GM19324 (cell line): ENCODE data around the gene BANP.

Experiments
- ATAC-seq: cut with Tn5 transposase; IDR thresholded peaks from one replicate; pipeline ENCODE4 v1.9.1; 2021; ENCODE audit warnings: mild to moderate bottlenecking, moderate library complexity; ENCODE audit not compliant: unreplicated experiment, low FRiP score

BANP gene

DNA sequence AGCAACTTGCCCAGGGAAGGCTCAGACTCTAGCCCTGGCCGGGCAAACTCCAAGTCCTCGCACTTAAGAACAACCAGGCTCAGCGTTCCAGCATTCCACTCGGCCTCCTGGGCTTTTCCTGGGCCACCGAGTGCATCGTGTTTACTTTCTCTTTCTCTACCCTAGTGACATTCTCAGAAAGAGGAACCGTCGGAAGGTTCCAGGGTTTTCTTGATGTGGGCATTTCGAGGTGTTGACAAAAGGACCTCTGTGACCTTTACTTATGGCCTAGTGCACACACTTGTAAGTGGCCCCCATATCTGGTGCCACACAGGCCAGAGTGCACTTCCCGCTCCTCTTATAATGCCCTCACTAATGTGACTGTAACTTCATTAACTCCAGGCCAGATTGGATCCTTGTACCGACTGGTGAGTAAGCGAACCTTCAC is 3.1 kb upstream of the BANP start:
- ATAC-seq: no peak

DNA sequence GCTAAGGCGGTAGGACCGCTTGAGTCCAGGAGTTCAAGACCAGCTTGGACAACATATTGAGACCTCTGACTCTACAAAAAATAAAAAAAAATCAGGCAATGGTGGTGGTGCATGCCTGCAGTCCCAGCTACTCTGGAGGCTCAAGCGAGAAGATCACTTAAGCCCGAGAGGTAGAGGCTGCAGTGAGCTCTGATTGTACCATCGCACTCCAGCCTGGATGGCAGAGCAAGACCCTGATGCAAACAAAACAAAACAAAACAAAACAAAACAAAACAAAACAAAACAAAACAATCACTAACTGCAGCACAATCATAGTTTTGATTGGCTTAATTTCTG is 2.5 kb upstream of the BANP start:
- no peak for ATAC-seq

DNA sequence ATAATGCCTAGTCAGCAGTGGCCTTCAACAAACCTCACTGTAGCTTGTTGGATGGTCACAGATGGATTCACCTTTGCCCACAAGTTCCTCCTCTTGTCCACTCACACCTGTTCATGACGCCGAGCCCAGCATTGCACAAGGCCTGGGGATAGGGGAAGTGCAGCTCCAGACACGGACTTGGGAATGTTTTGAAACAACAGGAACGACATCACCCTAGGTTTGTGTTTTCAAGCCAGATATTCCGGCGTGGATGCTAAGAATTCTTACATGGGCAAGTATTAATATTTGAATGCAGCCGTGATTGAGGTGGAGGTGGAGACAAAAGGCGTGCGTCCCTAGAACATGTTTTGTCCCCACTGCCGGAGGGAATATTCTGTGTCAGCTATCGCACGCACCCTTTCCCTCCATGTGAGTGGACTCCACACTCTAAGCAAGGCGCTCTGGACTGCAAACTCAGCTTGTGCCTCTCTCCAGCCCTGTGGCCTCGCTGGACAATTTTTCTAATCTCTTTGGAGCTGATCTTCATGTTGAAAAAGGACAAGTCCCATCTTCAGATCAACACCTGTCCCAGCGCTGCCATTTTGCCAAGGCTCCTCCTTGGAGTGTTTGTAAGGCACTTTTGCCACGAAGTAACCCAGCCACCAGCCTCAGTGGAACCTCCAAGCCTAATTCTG is 2.0 kb upstream of the BANP start:
- ATAC-seq: no peak

- peak; percentile 1 for ATAC-seq
Observed at GRCh38 chr16:87951552-87952538, 611 bp downstream of the BANP start.

- ATAC-seq: no peak
Observed at GRCh38 chr16:87952751-87953150, 1.5 kb downstream of the BANP start.

- no peak for ATAC-seq
Observed at GRCh38 chr16:87953308-87954215, 2.3 kb downstream of the BANP start.

- no peak for ATAC-seq
Observed at GRCh38 chr16:87954361-87954760, 3.1 kb downstream of the BANP start.

DNA sequence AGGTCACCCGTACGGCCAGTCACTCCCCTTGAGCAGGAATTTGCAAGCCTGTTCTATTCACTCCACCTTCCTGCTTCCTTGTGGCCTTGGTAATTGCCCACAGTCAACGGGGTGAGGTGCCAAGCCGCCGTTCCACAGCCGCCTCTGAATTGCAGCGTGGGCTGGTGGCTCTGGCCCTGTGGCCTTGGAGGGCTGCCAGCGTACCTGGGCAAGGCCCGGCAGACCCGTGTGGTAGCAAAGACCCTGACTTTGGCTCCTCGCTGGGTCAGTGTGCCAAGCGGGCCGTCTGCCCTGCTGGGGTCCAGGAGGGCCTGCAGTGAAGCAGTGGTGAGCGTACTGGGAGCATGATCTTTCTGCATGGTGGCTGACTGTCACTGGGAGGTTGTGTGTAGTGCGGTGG is 3.6 kb downstream of the BANP start:
- no peak for ATAC-seq

DNA sequence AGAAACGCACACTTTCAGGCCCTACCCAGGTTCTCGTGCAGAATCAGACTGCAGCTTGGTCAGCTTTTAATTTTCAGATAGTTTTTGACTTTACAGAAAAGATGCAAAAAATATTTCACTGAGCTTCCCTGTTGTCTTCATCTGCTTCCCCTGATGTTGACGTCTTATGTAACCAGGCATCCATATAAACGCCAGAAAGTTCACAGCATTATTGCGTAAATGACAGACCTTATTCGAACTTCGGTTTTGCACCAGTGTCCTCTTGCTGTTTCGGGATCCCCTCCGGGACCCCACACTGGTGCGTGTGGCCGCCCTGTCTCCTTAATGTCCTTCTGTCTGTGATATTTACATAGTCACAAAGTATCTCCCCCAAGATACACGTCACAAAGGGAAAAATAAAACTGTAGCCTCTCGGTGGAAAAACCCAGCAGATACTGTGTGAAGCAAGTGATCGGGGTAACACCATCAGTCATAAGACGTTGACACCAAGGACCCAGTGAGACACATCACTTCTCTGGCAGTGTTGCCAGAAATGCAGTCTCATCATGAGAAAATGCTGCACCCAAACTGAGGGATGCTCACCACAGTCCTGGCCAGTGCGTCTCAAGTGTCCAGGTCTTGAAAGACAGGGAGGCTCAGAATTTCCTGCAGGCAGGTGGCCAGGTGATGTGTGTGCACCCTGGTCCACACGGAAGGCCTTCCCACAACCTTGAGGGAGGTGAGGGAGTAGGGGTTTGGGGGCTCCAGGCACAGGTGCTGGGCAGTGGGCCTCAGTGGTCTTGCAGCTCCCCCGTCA is 4.3 kb downstream of the BANP start:
- ATAC-seq: no peak

DNA sequence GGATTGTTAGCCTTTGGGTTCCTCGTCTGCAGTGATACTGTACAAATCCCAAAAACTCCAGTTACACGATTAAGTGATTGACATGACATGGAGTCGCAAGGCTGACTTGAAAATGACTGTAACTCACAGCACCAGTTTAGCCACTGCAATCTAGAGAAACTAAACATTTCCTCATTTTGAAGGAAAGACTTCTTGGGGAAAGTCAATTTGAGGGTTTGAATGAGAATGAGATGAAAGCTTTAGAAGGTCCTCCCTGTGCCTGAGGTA is 4.8 kb downstream of the BANP start:
- ATAC-seq: no peak

DNA sequence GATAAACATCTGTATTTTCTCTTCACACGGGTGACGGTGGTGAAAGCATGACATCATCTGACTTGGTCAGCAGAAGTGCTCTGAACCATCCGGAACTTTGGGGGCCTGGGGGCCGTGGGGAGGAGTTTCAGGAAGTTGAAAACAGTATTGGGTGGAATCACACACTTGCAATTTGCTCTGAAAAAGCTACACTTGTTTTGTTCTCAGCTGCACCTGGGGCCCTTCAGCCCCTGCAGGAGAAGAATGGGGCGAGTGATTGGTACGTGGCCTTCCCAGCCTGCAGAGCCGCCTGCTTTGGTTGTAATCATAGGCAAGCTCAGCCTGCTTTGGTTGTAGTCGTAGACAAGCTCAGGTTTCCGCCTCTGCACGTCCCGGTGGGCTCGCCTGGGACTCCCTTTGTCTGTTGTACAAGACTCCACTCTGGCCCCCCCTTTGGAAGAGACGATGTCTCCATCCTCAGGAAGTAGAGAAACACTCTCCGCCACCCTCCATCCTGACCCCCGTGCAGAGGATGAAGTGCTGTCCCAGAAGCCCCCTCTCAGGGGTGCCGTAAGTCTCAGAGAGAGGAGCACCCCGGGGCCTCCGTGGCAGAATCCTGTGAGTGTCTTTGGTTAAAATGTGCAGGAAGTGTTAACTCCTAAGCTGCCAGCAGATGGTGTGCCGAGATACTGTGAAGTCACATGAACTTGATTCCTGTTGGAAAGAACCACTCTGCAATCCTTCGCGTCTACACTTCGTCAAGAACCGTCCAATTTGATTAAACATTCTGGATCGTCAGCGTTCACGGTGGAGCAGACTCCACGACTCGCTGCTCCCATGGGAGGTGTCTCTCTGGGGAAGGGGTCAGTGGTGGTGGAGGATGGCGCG is 5.4 kb downstream of the BANP start:
- no peak for ATAC-seq

DNA sequence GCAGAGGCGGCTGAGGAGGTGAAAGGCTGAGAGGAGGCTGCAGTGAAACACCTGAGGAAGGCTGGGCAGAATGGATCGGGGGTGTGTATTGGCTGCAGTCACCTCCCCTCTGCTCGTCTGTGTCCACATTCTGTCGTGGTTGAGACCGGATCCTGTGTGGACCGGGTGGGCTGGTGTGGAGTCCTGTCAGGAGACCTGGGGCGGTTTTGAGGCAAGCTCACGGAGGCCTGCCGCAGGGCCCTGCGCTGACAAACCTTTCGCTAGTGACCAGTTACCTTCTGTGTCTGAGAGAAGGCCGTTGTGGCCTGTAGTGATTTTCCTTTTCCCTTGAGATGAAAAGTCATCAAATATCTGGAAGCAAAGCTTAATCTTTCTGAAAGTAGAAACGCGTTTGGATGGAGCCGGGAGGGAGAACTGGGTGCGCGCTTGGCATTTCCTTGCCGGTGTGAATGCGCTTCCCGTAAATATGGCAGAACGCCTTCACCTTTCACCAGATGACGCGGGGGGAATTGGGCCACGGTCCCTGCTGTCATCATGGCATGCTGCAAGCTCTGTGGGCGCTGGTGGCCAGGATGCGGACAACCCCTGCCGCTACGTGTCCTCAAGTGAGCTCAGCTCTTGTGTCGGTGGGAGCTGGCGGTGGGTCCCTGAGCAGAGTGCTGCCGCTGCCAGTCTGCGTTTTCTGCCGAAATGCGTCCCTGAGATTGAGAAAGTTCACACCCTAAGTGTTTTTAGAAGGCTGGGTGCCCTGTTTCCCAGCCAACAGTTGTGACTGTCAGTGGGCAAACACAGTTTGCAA is 6.3 kb downstream of the BANP start:
- no peak for ATAC-seq

DNA sequence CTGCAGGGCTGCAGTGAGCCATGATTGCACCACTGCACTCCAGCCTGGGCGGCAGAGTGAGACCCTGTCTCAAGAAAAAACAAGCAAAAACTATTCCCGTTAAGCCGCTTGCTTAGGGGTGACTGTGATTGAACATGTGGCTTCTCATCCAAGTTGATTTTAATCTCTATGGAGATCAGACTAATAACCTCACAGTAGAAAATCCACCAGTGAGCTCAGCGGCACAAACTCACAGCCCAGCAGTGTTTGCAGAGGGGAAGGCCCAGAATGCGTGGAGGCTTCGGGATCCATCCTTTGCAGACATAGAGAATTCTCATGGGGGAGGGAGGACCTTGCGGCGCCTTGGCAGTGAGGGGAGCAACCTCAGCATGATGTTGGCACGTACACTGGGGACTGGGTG is 7.4 kb downstream of the BANP start:
- ATAC-seq: no peak

GRCh38 chr16:87959391-87959990 is 8.3 kb downstream of the BANP start:
- ATAC-seq: no peak

- ATAC-seq: no peak
Observed at GRCh38 chr16:87960296-87960695, 9.1 kb downstream of the BANP start.

DNA sequence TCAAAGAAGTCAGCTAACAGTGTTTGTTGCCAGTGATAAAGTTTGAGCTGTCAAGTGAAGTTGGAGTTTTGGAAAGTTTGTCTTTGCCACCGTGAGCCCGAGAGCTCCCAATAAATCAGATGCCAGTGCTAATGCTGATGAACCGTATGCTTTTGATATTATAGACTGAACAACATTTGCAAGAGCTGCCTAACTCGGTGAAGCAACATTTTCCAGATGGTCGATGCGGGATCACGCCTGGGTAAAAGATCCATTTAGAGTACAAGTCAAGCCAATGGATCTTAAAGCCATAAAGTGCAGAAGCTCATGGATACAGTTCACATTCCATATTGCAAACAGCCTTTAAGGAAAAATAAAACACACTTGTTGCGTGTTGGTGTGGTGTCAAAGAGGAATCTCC is 9.6 kb downstream of the BANP start:
- ATAC-seq: no peak

GRCh38 chr16:87961623-87962022 is 10.4 kb downstream of the BANP start:
- ATAC-seq: no peak

GRCh38 chr16:87963400-87963799 is 12.2 kb downstream of the BANP start:
- no peak for ATAC-seq
